Measurements from ENCODE around the gene CDA. TPM values are rescaled to one million over a fixed set of nuclear protein-coding genes. Genes with fewer than 3 reads are reported as not detected.

CDA gene
- total RNA-seq, 1 experiment from 2014 or later: 6.5 TPM

GRCh38 chr1:20565234-20565633, 23.7 kb upstream of the CDA start:
- Histone ChIP-seq H3K79me1 (ENCODE audit: insufficient read depth, low read depth, low read length, poor library complexity, severe bottlenecking) (no peaks in the 10 kb centered on the region), H4K20me1 (ENCODE audit: control insufficient read depth, insufficient read depth, insufficient read length) (no peaks in the 10 kb centered on the region), H3K27ac (ENCODE audit: insufficient read length, low read depth, low read length) (no peak overlapping the region), H3K4me2 (ENCODE audit: insufficient read depth, insufficient read length, low read length) (no peak overlapping the region), H3K9ac (ENCODE audit: extremely low read depth, insufficient read length, low read length) (no peak overlapping the region), H3K9me3 (ENCODE audit: control insufficient read depth, low read depth, low read length) (no peaks in the 10 kb centered on the region), H2BK20ac (ENCODE audit: low read depth, low read length, poor library complexity, severe bottlenecking) (no peak overlapping the region), H2BK5ac (ENCODE audit: insufficient read length, low read length) (no peak overlapping the region), H3K18ac (ENCODE audit: insufficient read length, low read depth, low read length) (no peak overlapping the region), H3K23me2 (ENCODE audit: insufficient read length, low read depth, low read length, poor library complexity, severe bottlenecking) (no peaks in the 10 kb centered on the region), H3K4me1 (ENCODE audit: insufficient read depth, low read length) (no peaks in the 10 kb centered on the region), H3K23ac (ENCODE audit: insufficient read length, low read depth, low read length) (no peak overlapping the region), H2AFZ (ENCODE audit: low read length) (no peak overlapping the region), H4K8ac (replicated peaks; ENCODE audit: insufficient read length, low read depth, low read length) (no peak overlapping the region), H4K5ac (ENCODE audit: insufficient read length, low read depth, low read length) (no peak overlapping the region), H2AK5ac (ENCODE audit: insufficient read length, low read length) (no peak overlapping the region), H2BK120ac (ENCODE audit: low read depth, low read length, poor library complexity, severe bottlenecking) (no peak overlapping the region), H3K27me3 (ENCODE audit: insufficient read depth, low read length) (no peaks in the 10 kb centered on the region), H3K79me2 (ENCODE audit: insufficient read depth, low read length) (no peaks in the 10 kb centered on the region), H2BK12ac (ENCODE audit: insufficient read length, low read depth, low read length) (no peak overlapping the region), H3K4ac (ENCODE audit: low read depth, low read length) (no peak overlapping the region), H4K91ac (ENCODE audit: insufficient read length, low read depth, low read length) (no peak overlapping the region), H3K14ac (ENCODE audit: insufficient read depth, low read length) (no peak overlapping the region), H3K56ac (ENCODE audit: insufficient read length, low read depth, low read length) (no peak overlapping the region), H2BK15ac (ENCODE audit: low read depth, low read length) (no peak overlapping the region), H3T11ph (ENCODE audit: low read length) (no peak overlapping the region)
- H3K4me1 Mint-ChIP-seq: 0 out of 4 replicates have a peak, but pooled peaks cover 0 to 2% of the 10 kb centered on the region in 2 experiments
- H3K27me3 Mint-ChIP-seq (ENCODE audit: low read depth): peaks cover 78% of the 10 kb centered on the region
- DNase-seq: no peak
- no peaks in the 10 kb centered on the region for H3K9me3 Mint-ChIP-seq
- no peaks in the 10 kb centered on the region for H3K36me3 Mint-ChIP-seq (ENCODE audit: insufficient read depth in 1 of 3, low read depth in 3 of 3)
- no CpG with 5 or more reads among the region's 4 CpGs for WGBS (ENCODE audit: extremely low coverage, insufficient read length, low lambda C conversion rate)
- H3K4me3 Mint-ChIP-seq: no peak overlapping the region
- H3K27ac Mint-ChIP-seq: no peak overlapping the region
- no peak for TF ChIP-seq CTCF (conservative IDR thresholded peaks at IDR 0.05)

Measured in H9 (cell line).